ENCODE measurements around the gene OLR1.

- TF ChIP-seq TEAD1 (CRISPR knock-in tag; IDR thresholded peaks at IDR 0.05) (no peak), CBFB (CRISPR knock-in tag; IDR thresholded peaks at IDR 0.05; ENCODE audit: low read depth) (no peak), IRF1 (CRISPR knock-in tag; IDR thresholded peaks at IDR 0.05) (no peak)
Measured at GRCh38 chr12:10218021-10218420, 46.1 kb upstream of the OLR1 start.
